ENCODE results near the gene IRF2BP1.

IRF2BP1 gene

DNA sequence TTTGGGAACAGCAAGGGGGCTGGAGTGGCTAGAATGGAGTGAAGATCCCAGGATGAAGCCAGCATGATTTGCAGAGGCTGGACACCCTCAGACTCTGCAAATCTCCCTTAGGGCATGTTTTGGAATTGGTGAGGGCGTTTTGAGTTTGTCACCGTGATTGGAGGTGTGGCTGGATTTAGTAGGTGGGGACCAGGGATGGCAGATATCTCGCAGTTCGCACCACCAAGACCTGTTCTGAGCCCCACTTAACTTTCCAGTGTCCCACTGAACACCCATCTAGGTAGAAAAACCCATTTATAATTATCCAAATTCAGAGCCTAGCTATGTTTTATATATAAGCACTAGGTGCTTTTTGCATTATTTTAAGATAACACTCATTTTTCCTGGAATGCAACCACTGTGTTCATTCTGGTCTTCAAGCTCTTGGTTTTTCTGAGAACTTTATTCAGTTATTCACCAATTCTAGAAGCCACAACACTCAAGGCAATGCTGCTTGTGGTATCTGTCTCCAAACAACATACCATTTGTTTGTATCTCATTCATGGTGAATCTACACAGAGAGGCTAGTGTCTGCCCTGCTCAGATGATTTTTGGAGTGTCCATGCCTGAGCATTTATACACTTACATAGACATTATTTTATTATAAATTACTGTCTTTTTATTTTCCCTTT lies 31.6 kb upstream of the IRF2BP1 start:
- no peak for DNase-seq (ENCODE audit: low read depth)
- no peak overlapping the region for H3K4me3 ChIP-seq (ENCODE audit: low read depth, low read length)
- TF ChIP-seq, protein P1, sequence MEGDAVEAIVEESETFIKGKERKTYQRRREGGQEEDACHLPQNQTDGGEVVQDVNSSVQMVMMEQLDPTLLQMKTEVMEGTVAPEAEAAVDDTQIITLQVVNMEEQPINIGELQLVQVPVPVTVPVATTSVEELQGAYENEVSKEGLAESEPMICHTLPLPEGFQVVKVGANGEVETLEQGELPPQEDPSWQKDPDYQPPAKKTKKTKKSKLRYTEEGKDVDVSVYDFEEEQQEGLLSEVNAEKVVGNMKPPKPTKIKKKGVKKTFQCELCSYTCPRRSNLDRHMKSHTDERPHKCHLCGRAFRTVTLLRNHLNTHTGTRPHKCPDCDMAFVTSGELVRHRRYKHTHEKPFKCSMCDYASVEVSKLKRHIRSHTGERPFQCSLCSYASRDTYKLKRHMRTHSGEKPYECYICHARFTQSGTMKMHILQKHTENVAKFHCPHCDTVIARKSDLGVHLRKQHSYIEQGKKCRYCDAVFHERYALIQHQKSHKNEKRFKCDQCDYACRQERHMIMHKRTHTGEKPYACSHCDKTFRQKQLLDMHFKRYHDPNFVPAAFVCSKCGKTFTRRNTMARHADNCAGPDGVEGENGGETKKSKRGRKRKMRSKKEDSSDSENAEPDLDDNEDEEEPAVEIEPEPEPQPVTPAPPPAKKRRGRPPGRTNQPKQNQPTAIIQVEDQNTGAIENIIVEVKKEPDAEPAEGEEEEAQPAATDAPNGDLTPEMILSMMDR (IDR thresholded peaks at IDR 0.05; ENCODE audit: insufficient read depth, low read depth, low read length, missing control alignments), result no peak

DNA sequence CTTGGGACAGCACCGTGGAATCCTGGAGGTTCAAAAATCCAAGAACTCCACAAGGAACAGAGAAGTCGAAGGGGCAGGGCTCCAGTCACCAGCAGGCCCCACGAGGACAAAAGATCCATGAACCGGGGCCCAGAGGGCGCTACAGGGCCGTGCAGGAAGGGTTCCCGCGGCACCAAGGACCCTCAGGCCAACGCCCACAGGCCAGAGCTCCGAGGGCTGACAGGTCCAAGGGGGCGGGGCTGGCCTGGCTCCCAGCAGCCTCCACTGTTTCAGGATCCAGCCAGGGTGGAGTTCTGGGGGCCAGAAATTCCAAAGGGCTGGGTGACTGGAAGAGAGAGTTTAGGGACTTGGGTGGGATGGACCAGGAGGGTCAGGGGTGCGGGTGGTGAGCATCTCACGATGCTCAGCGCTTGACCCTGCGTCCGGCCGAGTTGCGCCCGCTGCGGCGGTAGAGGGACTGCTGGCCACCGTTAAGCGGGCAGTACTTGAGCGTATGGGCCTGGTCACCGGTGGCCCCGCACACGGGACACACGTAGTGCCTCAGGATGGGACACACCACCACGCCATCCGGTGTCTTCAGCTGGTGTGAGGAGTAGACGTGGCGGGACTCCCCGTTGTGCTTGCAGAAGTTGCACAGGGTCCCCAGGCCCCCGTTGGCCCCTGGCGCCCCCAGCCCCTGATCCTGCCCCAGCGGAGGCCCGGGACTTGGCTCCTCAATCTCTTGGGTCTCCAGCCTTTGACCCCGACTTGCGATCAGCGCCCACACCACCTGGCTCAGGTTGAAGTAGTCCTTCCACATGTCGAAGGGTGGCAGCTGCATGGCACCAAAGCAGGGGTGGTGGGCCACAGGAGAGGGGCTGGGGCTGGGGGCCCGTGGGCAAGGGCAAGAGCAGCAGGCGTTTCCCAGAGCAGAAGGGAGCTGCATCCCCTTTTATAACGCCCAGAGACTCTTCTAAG lies 28.2 kb upstream of the IRF2BP1 start, which contains the start of gene NANOS2:
Gene NANOS2 (minus strand): TSS at position 905 of the 957 bp plus-strand sequence. CDS start 85 bp downstream, at position 820.
- H3K4me3 ChIP-seq (ENCODE audit: low read depth, low read length), result no peak within 1 kb of the TSS
- DNase-seq (ENCODE audit: low read depth), result peak; percentile 23
- TF ChIP-seq, protein P1 (IDR thresholded peaks at IDR 0.05; ENCODE audit: insufficient read depth, low read depth, low read length, missing control alignments), result no peak

DNA sequence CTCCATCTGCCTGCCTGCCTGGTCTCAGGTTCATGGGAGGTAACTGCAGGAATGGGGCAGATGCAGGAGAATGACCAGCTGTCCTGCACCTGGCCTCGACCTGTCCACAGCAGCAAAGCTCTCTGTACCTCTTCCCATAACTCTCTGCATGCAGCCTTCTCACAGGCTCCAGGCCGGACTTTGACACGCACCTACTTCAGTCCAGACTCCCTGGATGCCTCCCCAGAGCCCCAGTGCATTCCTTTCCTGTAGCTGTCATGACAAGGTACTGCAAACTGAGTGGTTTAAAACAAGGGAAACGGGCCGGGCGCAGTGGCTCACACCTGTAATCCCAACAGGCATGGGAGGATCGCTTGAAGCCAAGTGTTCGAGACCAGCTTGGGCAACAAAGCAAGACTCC lies 25.4 kb upstream of the IRF2BP1 start:
- H3K4me3 ChIP-seq (ENCODE audit: low read depth, low read length), result no peak overlapping the region
- TF ChIP-seq, protein P1 (IDR thresholded peaks at IDR 0.05; ENCODE audit: insufficient read depth, low read depth, low read length, missing control alignments), result no peak
- DNase-seq (ENCODE audit: low read depth), result no peak

DNA sequence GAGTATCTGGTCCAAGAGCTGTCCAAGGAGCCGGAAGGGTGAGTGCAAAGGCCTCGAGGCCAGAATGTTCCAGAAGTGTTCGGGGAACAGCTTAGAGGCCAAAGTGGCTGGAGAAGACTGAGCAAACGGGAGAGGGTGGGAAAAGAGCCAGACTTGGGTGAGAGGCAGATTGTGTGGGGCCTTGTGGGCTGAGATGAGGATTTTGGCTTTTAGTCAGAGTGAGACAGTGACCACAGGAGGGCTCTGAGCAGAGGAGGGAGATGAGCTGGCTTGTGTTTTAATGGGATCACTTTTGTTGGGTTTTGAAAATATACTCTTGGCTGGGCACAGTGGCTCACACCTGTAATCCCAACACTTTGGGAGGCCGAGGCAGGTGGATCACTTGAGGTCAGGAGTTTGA lies 23.0 kb upstream of the IRF2BP1 start:
- H3K4me3 ChIP-seq (ENCODE audit: low read depth, low read length), result no peak overlapping the region
- DNase-seq (ENCODE audit: low read depth), result no peak
- TF ChIP-seq, protein P1 (IDR thresholded peaks at IDR 0.05; ENCODE audit: insufficient read depth, low read depth, low read length, missing control alignments), result no peak

DNA sequence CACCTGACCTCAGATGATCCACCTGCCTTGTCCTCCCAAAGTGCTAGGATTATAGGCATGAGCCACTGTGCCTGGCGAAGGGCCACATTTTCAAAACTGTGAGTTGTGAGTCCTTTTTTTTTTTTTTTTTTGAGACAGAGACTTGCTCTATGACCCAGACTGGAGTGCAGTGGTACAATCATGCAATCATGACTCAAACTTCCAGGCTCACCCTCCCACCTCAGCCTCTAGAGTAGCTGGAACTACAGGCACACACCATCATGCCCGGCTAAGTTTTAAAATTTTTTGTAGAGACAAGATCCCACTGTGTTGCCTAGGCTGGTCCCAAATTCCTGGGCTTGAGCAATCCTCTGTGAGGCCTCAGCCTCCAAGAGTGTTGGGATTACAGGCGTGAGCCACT lies 20.3 kb upstream of the IRF2BP1 start:
- no peak overlapping the region for H3K4me3 ChIP-seq (ENCODE audit: low read depth, low read length)
- TF ChIP-seq, protein P1 (IDR thresholded peaks at IDR 0.05; ENCODE audit: insufficient read depth, low read depth, low read length, missing control alignments), result no peak
- DNase-seq (ENCODE audit: low read depth), result no peak

DNA sequence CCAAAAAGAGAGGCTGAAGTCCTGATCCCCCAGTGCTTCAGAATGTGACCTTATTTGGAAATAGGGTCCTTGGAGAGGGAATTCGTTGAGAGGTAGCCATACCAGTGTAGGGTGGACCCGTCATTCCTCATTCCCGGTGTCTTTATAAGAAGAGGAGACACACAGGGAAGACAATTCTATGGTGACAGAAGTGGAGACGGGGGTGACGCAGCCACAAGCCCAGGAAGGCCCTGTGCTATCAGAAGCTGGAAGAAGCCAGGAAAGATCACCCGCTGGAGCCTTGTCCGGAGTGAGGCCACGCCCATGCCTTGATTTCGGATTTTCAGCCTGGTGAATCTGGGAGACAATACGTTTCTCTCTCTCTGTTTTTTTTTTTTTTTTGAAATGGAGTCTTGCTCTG lies 19.1 kb upstream of the IRF2BP1 start:
- no peak for DNase-seq (ENCODE audit: low read depth)
- TF ChIP-seq, protein P1 (IDR thresholded peaks at IDR 0.05; ENCODE audit: insufficient read depth, low read depth, low read length, missing control alignments), result no peak
- H3K4me3 ChIP-seq (ENCODE audit: low read depth, low read length), result no peak overlapping the region

All from GM12865 (cell line).